GM21717 (cell line): ENCODE measurements around the gene PTOV1.

ENCODE experiments used
- ATAC-seq: cut with Tn5 transposase; IDR thresholded peaks from one replicate; pipeline ENCODE4 v1.9.1; 2021; ENCODE audit warnings: mild to moderate bottlenecking, moderate library complexity; ENCODE audit not compliant: unreplicated experiment

The PTOV1 gene

GRCh38 chr19:49910179-49910578 lies 59.2 kb downstream of the PTOV1 start:
- ATAC-seq, result no peak
